ENCODE results near the gene CYB5RL. TPM values are rescaled to one million over a fixed set of nuclear protein-coding genes. Genes with fewer than 3 reads are reported as not detected.

CYB5RL gene
- total and polyA plus RNA-seq, 2 of the 8 experiments (the other 6 are each of a cell fraction or from before 2014, with no cell fraction given) = 13.2 to 14.1 TPM

GRCh38 chr1:54239631-54240031 lies 39.8 kb upstream of the CYB5RL start:
- H3K9ac ChIP-seq (replicated peaks in 1 of 4; ENCODE audit: extremely low read depth in 1 of 4, low read depth in 3 of 4, low read length in 3 of 4) = no peak overlapping the region
- no peaks in the 10 kb centered on the region; the same call in 1 of the 2 replicates for H3K79me1 ChIP-seq (ENCODE audit: low read depth, low read length)
- no peaks in the 10 kb centered on the region; a peak in 1 of 7 replicates for H3K27me3 ChIP-seq (replicated peaks in 1 of 4; ENCODE audit: control insufficient read depth in 3 of 4, extremely low read depth in 1 of 4, insufficient read depth in 3 of 4, low read length in 3 of 4)
- H2AK5ac ChIP-seq (ENCODE audit: low read depth, low read length) = no peak overlapping the region
- H3K36me3 ChIP-seq (ENCODE audit: control insufficient read depth in 2 of 4, insufficient read depth in 4 of 4, low read length in 3 of 4) = peaks cover 5 to 56% (median 32%) of the 10 kb centered on the region in 4 experiments; a peak in 7 of 8 replicates
- 79% methylated on average over 10 of the region's 10 CpGs; no CpG with 5 or more reads in 1 of the 2 experiments for WGBS, 2 experiments (ENCODE audit: extremely low coverage in 1 of 2, insufficient coverage in 1 of 2, insufficient read length in 1 of 2, insufficient replicate concordance in 2 of 2, low coverage in 1 of 2, low lambda C conversion rate in 2 of 2, missing lambda C conversion rate in 1 of 2)
- DNase-seq (ENCODE audit: low read depth in 1 of 2, low spot score in 2 of 2) (no peak), FAIRE-seq (no peak)
- no peaks in the 10 kb centered on the region; a peak in 1 of 4 replicates for H3K9me3 ChIP-seq (ENCODE audit: insufficient read depth in 2 of 2, low read depth in 1 of 2, low read length in 1 of 2)
- H2BK15ac ChIP-seq (ENCODE audit: low read length) = no peak overlapping the region
- H2BK5ac ChIP-seq (ENCODE audit: low read depth, low read length) = no peak overlapping the region
- H4K91ac ChIP-seq (replicated peaks; ENCODE audit: insufficient read length, low read length) = no peak overlapping the region
- TF ChIP-seq, protein P1, sequence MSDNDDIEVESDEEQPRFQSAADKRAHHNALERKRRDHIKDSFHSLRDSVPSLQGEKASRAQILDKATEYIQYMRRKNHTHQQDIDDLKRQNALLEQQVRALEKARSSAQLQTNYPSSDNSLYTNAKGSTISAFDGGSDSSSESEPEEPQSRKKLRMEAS (IDR thresholded peaks at IDR 0.05) = no peak
- no peak for TF ChIP-seq EZH2 (IDR thresholded peaks at IDR 0.05; ENCODE audit: low read depth, low read length, severe bottlenecking)
- no peak for TF ChIP-seq EGR1 (IDR thresholded peaks at IDR 0.05; ENCODE audit: borderline replicate concordance, low read depth, low read length)
- TF ChIP-seq USF2 (IDR thresholded peaks at IDR 0.05; ENCODE audit: low read length) = no peak
- no peak for TF ChIP-seq TBP (IDR thresholded peaks at IDR 0.05; ENCODE audit: low read depth, low read length)
- TF ChIP-seq, protein P2, sequence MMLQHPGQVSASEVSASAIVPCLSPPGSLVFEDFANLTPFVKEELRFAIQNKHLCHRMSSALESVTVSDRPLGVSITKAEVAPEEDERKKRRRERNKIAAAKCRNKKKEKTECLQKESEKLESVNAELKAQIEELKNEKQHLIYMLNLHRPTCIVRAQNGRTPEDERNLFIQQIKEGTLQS (IDR thresholded peaks at IDR 0.05; ENCODE audit: insufficient read depth, low read depth, low read length) = no peak
- TF ChIP-seq, protein P3, sequence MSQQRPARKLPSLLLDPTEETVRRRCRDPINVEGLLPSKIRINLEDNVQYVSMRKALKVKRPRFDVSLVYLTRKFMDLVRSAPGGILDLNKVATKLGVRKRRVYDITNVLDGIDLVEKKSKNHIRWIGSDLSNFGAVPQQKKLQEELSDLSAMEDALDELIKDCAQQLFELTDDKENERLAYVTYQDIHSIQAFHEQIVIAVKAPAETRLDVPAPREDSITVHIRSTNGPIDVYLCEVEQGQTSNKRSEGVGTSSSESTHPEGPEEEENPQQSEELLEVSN (IDR thresholded peaks at IDR 0.05) = no peak
- no peak for TF ChIP-seq PHF8 (conservative IDR thresholded peaks at IDR 0.05; ENCODE audit: low read depth, low read length)
- TF ChIP-seq CEBPB (IDR thresholded peaks at IDR 0.05; ENCODE audit: low read depth, low read length) = no peak
- H3K79me2 ChIP-seq (ENCODE audit: control insufficient read depth in 1 of 2, insufficient read depth in 2 of 2, low read length in 2 of 2) = no peaks in the 10 kb centered on the region
- CTCF ChIA-PET (ENCODE audit: partially characterized antibody) = interaction anchor here (0.6 to 1.6 kb wide), 5 partner anchors 17 to 248 kb away, joined by 3 to 4 read pairs (median 4); no protein-coding TSS in a partner anchor
- H3K27ac ChIP-seq (ENCODE audit: low read depth, low read length) = no peak overlapping the region
- no peak overlapping the region for H3K4me2 ChIP-seq (ENCODE audit: insufficient read depth in 1 of 2, low read depth in 2 of 2, low read length in 2 of 2)
- POLR2A ChIA-PET (ENCODE audit: partially characterized antibody) = interaction anchor here (0.5 to 0.9 kb wide), 2 partner anchors 15 to 146 kb away, joined by 3 to 4 read pairs; no protein-coding TSS in a partner anchor
- no peak overlapping the region for H4K8ac ChIP-seq (ENCODE audit: extremely low read depth, insufficient read depth, low read length)
- no peak overlapping the region for H2BK12ac ChIP-seq (ENCODE audit: low read depth, low read length)
- H3K4me3 ChIP-seq (ENCODE audit: extremely low read depth in 1 of 4, insufficient read depth in 2 of 4, low read depth in 3 of 4, low read length in 4 of 4) = no peak overlapping the region
- H3K56ac ChIP-seq (replicated peaks; ENCODE audit: insufficient read length, low read depth, low read length) = no peak overlapping the region
- H4K5ac ChIP-seq (ENCODE audit: insufficient read length, low read depth, low read length) = no peak overlapping the region
- H3K4ac ChIP-seq (replicated peaks; ENCODE audit: insufficient read length, low read depth, low read length) = no peak overlapping the region
- peaks cover 0 to 3% of the 10 kb centered on the region in 2 experiments for H4K20me1 ChIP-seq (replicated peaks in 1 of 2; ENCODE audit: control insufficient read depth in 1 of 2, insufficient read depth in 2 of 2, low read length in 2 of 2)
- no peak overlapping the region for H2BK20ac ChIP-seq (ENCODE audit: low read length)
- H3K14ac ChIP-seq (ENCODE audit: insufficient read length) = no peak overlapping the region
- no peak overlapping the region for H2AFZ ChIP-seq (ENCODE audit: low read length)
- no peaks in the 10 kb centered on the region for H3K4me1 ChIP-seq (replicated peaks in 1 of 4; ENCODE audit: control insufficient read depth in 3 of 4, insufficient read depth in 4 of 4, low read length in 3 of 4)
- no peak overlapping the region for H3K23ac ChIP-seq (ENCODE audit: insufficient read length)
- no peak overlapping the region for H3K18ac ChIP-seq (ENCODE audit: extremely low read depth, low read length)
- H3K23me2 ChIP-seq (ENCODE audit: low read depth, low read length) = no peaks in the 10 kb centered on the region
- no peak overlapping the region for H2BK120ac ChIP-seq (replicated peaks; ENCODE audit: low read depth, low read length)

Data from H1 (cell line).